ENCODE measurements around the gene NEUROG1. TPM values are rescaled to one million over a fixed set of nuclear protein-coding genes. Genes with fewer than 3 reads are reported as not detected.
"Not testable (repeated sequence)": the region's sequence is repeated elsewhere in the genome, so short reads cannot be mapped to it uniquely, and the experiment has no call there.

Gene NEUROG1
- total RNA-seq, 4 donors from 2014 or later, result not detected

GRCh38 chr5:135501965-135502364 is 33.8 kb downstream of the NEUROG1 start:
- Histone ChIP-seq H3K36me3 (no peaks in the 10 kb centered on the region), H3K27me3 (peaks cover under 1% of the 10 kb centered on the region), H3K4me3 (replicated peaks in 1 of 3) (no peak overlapping the region), H3K27ac (no peak overlapping the region), H3K4me1 (no peaks in the 10 kb centered on the region), H3K9me3 (no peaks in the 10 kb centered on the region)
- 62 to 83% methylated on average over 2 of the region's 2 CpGs for WGBS, 2 donors
- DNase-seq, result no peak
- TF ChIP-seq CTCF (IDR thresholded peaks at IDR 0.05) (no peak), POLR2A (IDR thresholded peaks at IDR 0.05) (no peak)
- intact Hi-C loops (cut with DNase I), result no loop called here

GRCh38 chr5:135498637-135498995 is 37.1 kb downstream of the NEUROG1 start:
- Histone ChIP-seq H3K4me3 (replicated peaks in 1 of 3) (no peak overlapping the region), H3K4me1 (no peaks in the 10 kb centered on the region), H3K27me3 (peaks cover 5% of the 10 kb centered on the region), H3K27ac (no peak overlapping the region), H3K36me3 (no peaks in the 10 kb centered on the region), H3K9me3 (no peaks in the 10 kb centered on the region)
- DNase-seq, result no peak
- no peak for TF ChIP-seq CTCF (IDR thresholded peaks at IDR 0.05)
- TF ChIP-seq POLR2A (IDR thresholded peaks at IDR 0.05), result no peak
- intact Hi-C loops (cut with DNase I), result no loop called here
- 41 to 50% methylated on average over 2 of the region's 2 CpGs for WGBS, 2 donors

- peaks cover 5% of the 10 kb centered on the region for H3K27me3 ChIP-seq
- H3K9me3 ChIP-seq, result no peaks in the 10 kb centered on the region
- H3K27ac ChIP-seq, result no peak overlapping the region
- H3K4me3 ChIP-seq (replicated peaks in 1 of 3), result no peak overlapping the region
- H3K4me1 ChIP-seq, result no peaks in the 10 kb centered on the region
- no peak for DNase-seq
- WGBS, 2 donors, result 66 to 69% methylated on average over 8 of the region's 8 CpGs
- intact Hi-C loops (cut with DNase I), result no loop called here
- H3K36me3 ChIP-seq, result no peaks in the 10 kb centered on the region
- TF ChIP-seq POLR2A (IDR thresholded peaks at IDR 0.05) (no peak), CTCF (IDR thresholded peaks at IDR 0.05) (no peak)
Measured at GRCh38 chr5:135497971-135498636, 37.7 kb downstream of the NEUROG1 start.

- H3K4me3 ChIP-seq (replicated peaks in 1 of 3); intact Hi-C loops (cut with DNase I); DNase-seq; H3K9me3 ChIP-seq; H3K27ac ChIP-seq; H3K36me3 ChIP-seq; H3K4me1 ChIP-seq: not testable (repeated sequence)
- 74 to 79% methylated on average over 4 of the region's 4 CpGs for WGBS, 2 donors
- H3K27me3 ChIP-seq, result peaks cover 20% of the 10 kb centered on the region
Measured at GRCh38 chr5:135495531-135495930, 40.2 kb downstream of the NEUROG1 start.

GRCh38 chr5:135494196-135494595 is 41.6 kb downstream of the NEUROG1 start:
- Histone ChIP-seq H3K36me3 (no peaks in the 10 kb centered on the region), H3K27ac (no peak overlapping the region), H3K4me1 (peaks cover 9 to 11% of the 10 kb centered on the region in 2 donors), H3K4me3 (replicated peaks in 1 of 3) (no peak overlapping the region), H3K9me3 (no peaks in the 10 kb centered on the region), H3K27me3 (peaks cover 33% of the 10 kb centered on the region)
- intact Hi-C loops (cut with DNase I), result no loop called here
- no peak for DNase-seq
- 69 to 72% methylated on average over 5 of the region's 5 CpGs for WGBS, 2 donors
- no peak for TF ChIP-seq POLR2A (IDR thresholded peaks at IDR 0.05)
- no peak for TF ChIP-seq CTCF (IDR thresholded peaks at IDR 0.05)

All from thyroid gland (tissue), 4 donors.